ENCODE results near the gene TGM1.
"Not testable (repeated sequence)": the region's sequence is repeated elsewhere in the genome, so short reads cannot be mapped to it uniquely, and the experiment has no call there.

TGM1 gene

GRCh38 chr14:24233538-24233866 is 29.5 kb downstream of the TGM1 start:
- DNase-seq (ENCODE audit: low spot score) = no peak

- no peak for DNase-seq (ENCODE audit: low spot score)
These were observed 30.1 kb downstream of the TGM1 start, which contains the start of gene GMPR2 for GRCh38 chr14:24232645-24233537. Gene GMPR2, plus strand, starts transcription at chr14:24232929. Its CDS starts 325 bp downstream, at chr14:24233254.

DNA sequence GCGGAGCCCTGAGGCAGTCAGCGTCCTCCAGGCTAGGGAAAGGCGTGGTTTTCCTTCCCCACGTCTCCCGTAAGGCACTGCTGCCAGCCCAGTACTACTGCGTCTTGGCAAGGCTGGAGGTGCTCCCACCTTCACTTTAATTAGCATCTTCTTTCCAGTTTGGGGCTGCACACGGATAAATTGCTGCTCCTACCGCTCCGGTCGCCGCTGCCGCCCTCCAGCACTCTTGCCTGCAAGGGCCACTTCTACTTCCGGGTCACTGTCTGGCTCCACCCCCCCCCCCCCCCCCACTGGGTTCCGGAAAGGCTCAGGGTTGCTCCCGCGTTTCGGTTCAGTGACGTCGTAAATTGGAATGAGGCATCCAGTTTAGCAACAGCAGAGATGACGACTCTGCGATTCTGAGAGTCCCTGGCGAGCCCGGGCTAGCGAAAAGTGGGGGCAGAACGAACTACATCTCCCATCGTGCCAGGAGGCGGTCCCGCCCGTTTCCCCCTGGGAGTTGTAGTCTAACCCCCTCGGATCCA is 30.8 kb downstream of the TGM1 start, which contains the start of gene NEDD8:
NEDD8 (minus strand) TSS at position 247 of the 524 bp plus-strand sequence; CDS start at position 147, 100 bp downstream.
- DNase-seq (ENCODE audit: low spot score) = peak; percentile 91

DNA sequence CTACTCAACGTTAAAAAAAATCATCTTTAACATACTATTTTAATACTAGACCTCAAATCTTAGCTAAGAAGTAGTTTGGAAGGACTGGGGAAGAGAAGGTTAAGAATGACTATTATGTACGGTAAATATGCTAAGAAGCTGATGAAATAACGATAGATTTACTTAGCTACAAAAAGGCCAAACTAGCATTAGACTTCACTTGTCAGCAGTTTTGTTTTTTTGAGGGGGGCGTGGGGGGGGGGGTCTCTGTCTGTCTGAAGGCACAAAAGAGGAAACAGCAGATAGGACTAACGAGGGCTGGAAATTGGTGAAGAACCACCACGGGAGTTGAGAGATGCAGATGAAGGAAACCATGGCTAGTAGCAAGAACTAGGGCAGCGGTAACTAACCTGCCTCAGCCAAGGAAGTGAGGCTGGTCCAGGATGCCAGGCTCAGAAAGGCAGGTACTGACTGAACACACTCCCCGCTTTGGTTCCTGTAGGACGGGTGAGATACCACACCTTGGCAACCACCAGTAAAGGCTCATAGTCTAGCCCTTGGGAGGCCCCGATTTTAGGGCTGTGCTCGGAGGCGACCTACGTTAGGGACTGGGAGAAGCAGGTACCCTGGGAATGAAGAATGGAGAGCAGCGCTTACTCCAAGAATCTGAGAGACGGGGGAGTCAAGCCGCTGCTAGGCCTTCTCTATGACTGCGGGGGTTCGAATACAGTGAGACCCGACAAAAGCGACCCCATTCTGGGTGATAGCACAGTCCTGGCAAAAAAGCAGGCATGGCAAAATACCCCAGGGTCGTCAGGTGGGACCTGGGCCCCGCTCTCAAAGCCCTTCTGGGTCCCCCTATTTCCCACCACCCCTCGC is 31.5 kb downstream of the TGM1 start:
- no peak for DNase-seq (ENCODE audit: low spot score)

DNA sequence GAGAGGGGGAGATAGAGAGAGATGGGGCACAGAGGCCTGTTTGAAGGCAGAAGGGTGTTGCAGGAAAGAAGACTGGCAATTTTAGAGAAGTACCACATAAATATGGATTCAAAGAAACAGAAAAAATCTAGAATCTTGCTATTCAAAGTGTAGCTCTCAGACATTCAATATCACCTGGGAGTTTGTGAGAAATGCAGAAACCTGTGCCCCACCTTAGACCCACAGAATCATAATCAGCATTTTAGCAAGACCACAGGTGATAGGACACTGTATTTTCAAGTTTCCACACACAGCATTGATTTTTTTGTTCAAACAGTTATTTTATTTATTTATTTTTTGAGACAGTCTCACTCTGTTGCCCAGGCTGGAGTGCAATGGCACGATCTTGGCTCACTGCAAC is 34.1 kb downstream of the TGM1 start:
- no peak for DNase-seq (ENCODE audit: low spot score)

- no peak for DNase-seq (ENCODE audit: low spot score)
These were observed 36.5 kb downstream of the TGM1 start for GRCh38 chr14:24226473-24226872.

DNA sequence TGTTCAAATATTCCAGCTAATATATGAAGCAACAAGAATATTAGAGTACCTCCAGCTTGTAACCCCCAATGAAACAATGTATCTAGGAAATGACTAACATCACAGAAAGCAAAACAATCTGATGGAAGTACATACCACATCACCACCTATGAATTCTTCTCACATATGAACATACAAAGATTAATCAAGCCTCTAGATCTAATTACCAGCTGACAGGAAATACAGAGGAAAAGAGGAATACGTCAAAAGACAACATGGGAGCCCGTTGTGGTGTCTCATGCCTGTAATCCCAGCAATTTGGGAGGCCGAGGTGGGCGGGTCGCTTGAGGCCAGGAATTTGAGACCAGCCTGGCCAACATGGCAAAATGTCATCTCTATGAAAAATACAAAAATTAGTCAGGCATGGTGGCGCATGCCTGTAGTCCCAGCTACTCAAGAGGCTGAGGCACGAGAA is 38.3 kb downstream of the TGM1 start:
- DNase-seq (ENCODE audit: low spot score) = no peak

DNA sequence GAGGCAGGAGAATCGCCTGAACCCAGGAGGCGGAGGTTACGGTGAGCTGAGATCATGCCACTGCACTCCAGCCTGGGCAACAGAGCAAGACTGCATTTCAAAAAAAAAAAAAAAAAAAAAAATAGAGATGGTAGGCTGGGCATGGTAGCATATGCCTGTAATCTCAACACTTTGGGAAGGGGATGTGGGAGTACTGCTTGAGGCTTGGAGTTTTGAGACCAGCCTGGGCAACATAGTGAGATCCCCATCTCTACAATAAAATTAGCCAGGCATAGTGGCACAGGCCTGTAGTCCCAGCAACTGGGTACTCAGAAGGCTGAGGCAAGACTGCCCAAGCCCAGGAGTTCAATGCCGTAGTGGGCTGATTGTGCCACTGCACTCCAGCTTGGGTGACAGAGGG is 40.0 kb downstream of the TGM1 start:
- DNase-seq (ENCODE audit: low spot score) = not testable (repeated sequence)

DNA sequence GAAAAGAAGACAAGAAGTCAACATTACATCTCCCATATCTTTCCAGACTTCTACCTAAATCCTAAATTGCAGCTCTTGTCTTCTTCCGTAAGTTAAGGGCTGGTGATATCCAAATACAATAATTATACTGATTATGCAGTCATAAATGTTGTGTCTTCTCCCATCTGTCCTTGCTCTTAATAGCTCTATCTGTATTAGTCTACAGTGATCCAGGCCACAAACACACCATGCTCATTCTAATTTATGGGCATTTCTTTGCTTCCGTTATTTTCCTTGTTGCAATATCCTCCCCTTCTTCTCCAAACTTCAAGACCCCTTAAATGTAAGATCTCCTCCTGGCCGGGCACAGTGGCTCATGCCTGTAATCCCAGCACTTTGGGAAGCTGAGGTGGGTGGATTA is 43.5 kb downstream of the TGM1 start:
- DNase-seq (ENCODE audit: low spot score) = no peak

- no peak for DNase-seq (ENCODE audit: low spot score)
These were observed 43.9 kb downstream of the TGM1 start for GRCh38 chr14:24219080-24219479.

DNA sequence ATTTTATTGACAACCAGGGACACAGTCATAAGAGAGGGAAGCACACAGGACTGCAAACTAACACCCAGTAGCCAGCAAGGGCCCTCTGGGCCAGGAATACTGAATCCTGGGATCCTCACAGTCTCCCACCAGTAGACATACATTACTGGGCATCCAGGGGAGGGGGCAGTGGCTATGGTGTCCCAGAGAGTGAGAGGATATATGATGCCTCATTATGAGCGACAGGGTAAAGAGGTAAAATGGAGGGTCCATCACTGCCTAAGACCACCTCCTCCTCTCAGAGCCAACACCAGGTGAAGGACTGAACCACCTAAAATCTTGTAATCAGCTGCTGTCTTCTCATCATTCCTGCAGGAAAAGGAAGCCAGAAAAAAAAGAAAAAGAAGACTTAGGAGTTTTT is 46.1 kb downstream of the TGM1 start:
- DNase-seq (ENCODE audit: low spot score) = not testable (repeated sequence)

- no peak for DNase-seq (ENCODE audit: low spot score)
These were observed 46.7 kb downstream of the TGM1 start for GRCh38 chr14:24216345-24216699.

- peak; percentile 86 for DNase-seq (ENCODE audit: low spot score)
These were observed 47.3 kb downstream of the TGM1 start, which contains the start of gene MDP1 for GRCh38 chr14:24215495-24216344. Gene MDP1, minus strand, starts transcription at chr14:24216066. Its CDS starts 111 bp downstream, at chr14:24215955.

DNA sequence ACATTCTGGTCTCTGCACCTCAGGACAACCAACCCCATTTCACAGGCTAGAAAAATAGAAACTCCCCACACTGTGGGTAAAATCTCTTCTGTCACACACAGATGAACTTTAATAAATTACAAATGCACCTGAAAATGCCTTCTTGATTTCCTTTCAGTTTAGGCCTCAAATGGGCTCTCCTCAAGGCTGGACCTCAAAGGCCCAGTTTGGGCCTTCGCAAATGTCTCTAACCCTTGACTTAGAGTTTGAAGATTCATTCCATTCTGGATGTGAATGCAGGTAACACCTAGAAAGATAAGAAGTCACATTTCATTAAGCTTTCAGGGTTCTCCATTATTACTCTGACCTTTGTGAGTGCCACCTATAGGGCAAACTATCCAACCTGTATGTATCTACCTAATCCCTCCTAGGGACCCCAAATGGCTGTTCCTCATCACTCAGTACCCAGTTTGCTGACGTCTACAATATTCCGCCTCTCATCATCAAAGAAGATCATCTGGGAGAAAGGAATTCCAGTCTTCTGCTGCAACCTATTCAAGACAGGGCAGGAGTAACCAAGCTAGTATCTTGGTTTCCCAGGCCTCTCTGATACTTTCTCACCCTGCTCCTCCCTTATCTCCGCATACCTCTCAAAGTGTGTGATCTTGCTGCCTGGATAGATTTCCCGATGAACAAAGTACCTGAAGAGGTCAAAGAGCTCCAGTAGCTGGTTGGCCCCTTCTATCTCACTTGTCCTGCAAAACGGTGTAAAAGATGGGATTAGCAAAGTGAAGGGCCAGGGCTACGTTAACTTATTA is 48.9 kb downstream of the TGM1 start:
- DNase-seq (ENCODE audit: low spot score) = no peak

- DNase-seq (ENCODE audit: low spot score) = peak; percentile 97
These were observed 49.8 kb downstream of the TGM1 start, which contains the start of gene CHMP4A for GRCh38 chr14:24212924-24213865. Gene CHMP4A, minus strand, starts transcription at chr14:24213488. Its CDS starts 49 bp downstream, at chr14:24213439.

- no peak for DNase-seq (ENCODE audit: low spot score)
These were observed 51.7 kb downstream of the TGM1 start for GRCh38 chr14:24211311-24211710.

- DNase-seq (ENCODE audit: low spot score) = no peak
These were observed 55.4 kb downstream of the TGM1 start for GRCh38 chr14:24207625-24208024.

DNA sequence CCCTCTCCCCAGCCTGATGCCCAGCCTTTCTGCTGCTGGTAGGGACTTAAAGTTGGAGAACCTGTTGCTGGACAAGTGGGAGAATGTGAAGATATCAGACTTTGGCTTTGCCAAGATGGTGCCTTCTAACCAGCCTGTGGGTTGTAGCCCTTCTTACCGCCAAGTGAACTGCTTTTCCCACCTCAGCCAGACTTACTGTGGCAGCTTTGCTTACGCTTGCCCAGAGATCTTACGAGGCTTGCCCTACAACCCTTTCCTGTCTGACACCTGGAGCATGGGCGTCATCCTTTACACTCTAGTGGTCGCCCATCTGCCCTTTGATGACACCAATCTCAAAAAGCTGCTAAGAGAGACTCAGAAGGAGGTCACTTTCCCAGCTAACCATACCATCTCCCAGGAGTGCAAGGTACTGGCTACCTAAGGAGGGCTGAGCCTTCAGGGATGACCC is 55.8 kb downstream of the TGM1 start:
- DNase-seq (ENCODE audit: low spot score) = no peak

All from ecto neural progenitor cell (in vitro differentiated cells).